ENCODE measurements around the gene PPIC.

DNA sequence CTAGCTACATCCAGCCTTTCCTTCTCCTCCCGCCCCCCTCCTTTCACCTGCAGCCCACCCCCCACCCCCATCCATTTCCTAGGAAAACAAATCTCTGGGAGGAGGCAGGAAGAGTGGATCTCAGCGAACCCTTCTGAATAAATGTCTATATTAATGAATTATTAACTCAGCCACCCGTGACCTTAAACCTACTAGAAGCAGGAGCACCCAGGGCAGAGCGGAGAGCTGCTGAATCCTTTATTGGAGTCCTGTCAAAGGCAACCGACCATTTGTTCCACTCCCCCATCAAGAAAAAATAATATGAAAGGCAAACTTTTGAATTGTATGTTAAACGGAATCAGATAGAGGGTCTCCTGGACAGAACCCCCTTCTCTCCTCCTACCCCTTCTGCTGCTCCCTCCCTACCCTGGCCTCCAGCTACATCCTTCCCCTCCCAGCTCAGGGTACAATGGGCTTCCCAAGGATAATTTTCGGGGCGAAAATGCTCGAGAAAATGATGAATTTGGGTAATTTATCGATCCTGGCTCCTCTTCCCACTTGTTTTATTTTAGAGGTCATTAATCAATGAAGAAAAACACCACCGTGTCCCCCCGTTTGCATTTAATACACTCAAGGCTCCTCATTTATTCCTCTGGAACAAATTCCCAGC, 49.2 kb upstream of the PPIC start:
- TF ChIP-seq, protein P1, sequence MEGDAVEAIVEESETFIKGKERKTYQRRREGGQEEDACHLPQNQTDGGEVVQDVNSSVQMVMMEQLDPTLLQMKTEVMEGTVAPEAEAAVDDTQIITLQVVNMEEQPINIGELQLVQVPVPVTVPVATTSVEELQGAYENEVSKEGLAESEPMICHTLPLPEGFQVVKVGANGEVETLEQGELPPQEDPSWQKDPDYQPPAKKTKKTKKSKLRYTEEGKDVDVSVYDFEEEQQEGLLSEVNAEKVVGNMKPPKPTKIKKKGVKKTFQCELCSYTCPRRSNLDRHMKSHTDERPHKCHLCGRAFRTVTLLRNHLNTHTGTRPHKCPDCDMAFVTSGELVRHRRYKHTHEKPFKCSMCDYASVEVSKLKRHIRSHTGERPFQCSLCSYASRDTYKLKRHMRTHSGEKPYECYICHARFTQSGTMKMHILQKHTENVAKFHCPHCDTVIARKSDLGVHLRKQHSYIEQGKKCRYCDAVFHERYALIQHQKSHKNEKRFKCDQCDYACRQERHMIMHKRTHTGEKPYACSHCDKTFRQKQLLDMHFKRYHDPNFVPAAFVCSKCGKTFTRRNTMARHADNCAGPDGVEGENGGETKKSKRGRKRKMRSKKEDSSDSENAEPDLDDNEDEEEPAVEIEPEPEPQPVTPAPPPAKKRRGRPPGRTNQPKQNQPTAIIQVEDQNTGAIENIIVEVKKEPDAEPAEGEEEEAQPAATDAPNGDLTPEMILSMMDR (IDR thresholded peaks at IDR 0.05): no peak
- no peak for TF ChIP-seq ZFX (IDR thresholded peaks at IDR 0.05; ENCODE audit: borderline replicate concordance)
